T47D (cell line): ENCODE measurements around the gene KRT80.

Experiments used
- DNase-seq, 2 experiments: peaks; one replicate each; pipeline versions ENCODE4 v3.0.0 to v3.0.0-alpha.2; 2011 to 2012; ENCODE audit warnings: low read depth in 1 of 2, low spot score in 1 of 2
- JUND ChIP-seq: IDR thresholded peaks from 2 replicates; pipeline ENCODE4 v1.6.1; 2012; ENCODE audit warnings: low read depth
- in situ Hi-C: cut with HindIII; loops from 2 replicates; pipeline ENCODE4 v1.10.0; 2016; ENCODE audit warnings: low sequenced_read_pairs, low pct_unique_long_range_greater_than_20kb

The KRT80 gene

GRCh38 chr12:52233462-52234207 lies 41.8 kb upstream of the KRT80 start:
- peak in 1 of 2 experiments; percentile 12 for DNase-seq
- in situ Hi-C loops: no loop called here
- no peak for TF ChIP-seq JUND

- peak; percentile 35 to 67 for DNase-seq
Observed at GRCh38 chr12:52232674-52233461, 41.1 kb upstream of the KRT80 start, which contains the start of gene KRT7. Gene KRT7, plus strand, starts transcription at chr12:52233243. Its CDS starts 54 bp downstream, at chr12:52233297.

DNA sequence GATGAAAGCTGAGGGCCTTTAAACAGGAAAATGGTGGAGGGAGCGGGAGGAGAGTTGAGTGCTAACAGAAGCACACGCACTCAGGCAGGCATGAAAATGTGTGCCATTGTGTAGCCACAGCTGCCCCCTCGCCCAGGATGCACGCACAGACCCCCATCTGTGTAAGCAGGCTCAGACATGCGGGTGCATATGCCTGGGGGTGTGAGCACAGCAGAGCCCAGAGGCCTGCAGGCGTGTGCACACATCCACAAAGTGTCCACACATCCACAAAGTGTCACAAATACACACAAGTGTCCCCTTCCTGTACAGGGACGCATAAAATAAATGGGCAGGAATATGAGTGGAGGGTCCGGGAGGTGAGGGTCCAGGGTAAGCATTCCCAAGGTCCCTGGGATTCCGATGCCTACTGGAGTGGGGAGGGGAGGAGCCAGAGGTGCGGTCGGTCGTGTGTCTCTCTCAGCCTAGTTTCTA lies 40.4 kb upstream of the KRT80 start:
- in situ Hi-C loops: no loop called here
- no peak for TF ChIP-seq JUND
- peak in 1 of 2 experiments; percentile 0 for DNase-seq

More at GRCh38 chr12:52232674-52233461, 41.1 kb upstream of the KRT80 start, which contains the start of gene KRT7:
- in situ Hi-C loops: no loop called here
- TF ChIP-seq JUND: no peak

GRCh38 chr12:52231305-52232202 lies 39.7 kb upstream of the KRT80 start:
- peak in 1 of 2 experiments; percentile 74 for DNase-seq
- in situ Hi-C loops: no loop called here
- no peak for TF ChIP-seq JUND

DNA sequence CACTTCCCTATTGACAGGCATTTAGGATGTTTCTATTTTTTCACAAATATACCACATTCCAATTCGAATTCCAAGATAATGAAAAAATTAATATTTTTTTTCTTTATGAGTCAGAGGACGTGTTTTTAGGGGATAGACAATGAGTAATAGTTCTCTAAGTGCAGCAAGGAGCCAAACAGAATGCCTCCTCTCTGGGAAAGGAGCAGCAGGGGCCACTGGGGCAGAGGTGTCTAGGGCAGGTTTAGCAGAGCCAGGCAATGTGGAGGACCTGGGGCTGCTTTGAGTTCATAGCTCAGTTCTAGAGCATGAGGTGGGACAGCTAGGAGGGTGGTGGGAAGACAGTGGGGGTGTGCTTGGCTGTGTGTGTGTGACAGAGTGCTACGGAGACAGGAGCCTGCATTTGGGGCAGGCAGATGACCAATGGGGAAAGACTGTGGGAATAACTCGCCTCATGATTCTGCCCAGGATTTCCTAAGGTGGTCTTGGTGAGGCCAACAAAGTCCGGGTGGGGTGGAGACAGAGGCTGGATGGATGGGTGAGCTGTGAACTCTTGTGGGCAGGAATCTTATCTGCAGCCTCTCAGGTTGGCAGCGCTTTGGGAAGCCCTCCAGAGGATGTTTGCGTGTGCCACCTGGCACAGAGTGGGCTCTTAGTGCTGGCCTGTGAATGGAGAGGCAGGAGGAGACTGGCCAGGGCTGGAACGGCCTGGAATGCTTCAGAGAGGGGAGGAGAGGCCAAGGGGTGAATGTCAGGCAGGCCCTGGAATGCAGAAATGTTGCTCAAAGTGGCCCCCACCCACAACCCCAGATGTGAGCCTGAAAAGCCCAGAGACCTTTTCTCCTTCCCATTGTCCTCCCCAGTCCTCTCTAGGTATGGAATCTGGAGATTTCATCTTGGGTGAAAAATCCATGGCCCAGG lies 38.8 kb upstream of the KRT80 start:
- TF ChIP-seq JUND: no peak
- in situ Hi-C loops: no loop called here
- DNase-seq: peak in 1 of 2 experiments; percentile 57

- no peak for DNase-seq
- no peak for TF ChIP-seq JUND
- in situ Hi-C loops: no loop called here
Observed at GRCh38 chr12:52229836-52230343, 38.1 kb upstream of the KRT80 start.

DNA sequence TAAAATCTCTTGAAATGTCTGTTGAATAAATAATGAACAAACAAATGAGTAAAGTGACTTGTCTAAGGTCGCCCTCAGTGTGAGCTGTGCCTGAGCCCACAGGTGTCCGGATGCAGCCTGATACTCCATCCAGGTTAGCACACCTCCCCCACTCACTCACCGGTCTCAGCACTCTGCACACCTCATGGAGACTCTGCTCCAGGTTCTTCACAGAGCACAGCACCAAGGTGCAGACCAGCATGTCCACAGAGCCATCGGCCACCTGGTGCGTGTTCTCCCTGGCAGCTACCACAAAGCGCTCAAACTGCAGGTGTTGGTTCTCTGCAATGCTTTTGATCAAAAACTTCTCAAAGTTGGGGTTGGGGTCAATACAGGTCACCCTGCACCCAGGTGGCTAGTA lies 37.1 kb upstream of the KRT80 start:
- no peak for DNase-seq
- no peak for TF ChIP-seq JUND
- in situ Hi-C loops: no loop called here

DNA sequence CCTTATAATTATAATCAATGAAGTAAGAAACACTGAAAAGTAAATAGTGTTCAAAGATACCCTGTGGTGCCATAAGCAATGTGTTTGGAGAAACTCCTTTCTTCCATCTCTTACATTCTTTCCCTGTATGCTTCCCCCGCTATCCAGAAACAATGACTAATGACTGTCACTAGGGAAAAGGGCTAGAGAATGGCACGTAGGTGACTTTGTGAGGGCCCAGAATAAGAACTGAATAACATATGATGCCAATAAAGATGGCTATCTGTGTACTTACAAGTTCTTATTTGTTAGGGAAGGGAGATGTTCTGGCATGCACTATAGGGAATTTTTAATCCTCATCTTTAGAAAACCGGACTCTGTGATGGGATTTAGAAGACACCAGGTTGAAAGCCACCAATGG lies 36.6 kb upstream of the KRT80 start:
- in situ Hi-C loops: no loop called here
- peak in 1 of 2 experiments; percentile 65 for DNase-seq
- TF ChIP-seq JUND: no peak

DNA sequence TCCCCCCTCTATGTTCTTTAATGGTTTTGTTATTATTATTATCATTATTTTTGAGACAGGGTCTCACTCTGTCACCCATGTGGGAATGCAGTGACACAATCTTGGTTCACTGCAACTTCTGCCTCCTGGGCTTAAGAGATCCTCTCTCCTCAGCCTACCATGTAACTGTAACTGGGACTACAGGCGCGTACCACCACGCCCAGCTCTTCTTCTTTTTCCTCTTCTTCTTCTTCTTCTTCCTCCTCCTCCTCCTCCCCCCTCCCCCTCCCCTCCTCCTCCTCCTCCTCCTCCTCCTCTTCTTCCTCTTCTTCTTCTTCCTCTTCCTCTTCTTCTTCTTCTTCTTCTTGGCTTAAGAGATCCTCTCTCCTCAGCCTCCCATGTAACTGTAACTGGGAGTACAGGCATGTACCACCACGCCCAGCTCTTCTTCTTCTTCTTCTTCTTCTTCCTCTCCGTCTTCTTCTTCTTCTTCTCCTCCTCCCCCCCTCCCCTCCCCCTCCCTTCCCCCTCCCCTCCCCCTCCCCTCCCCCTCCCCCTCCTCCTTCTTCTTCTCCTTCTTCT lies 35.9 kb upstream of the KRT80 start:
- in situ Hi-C loops: no loop called here
- TF ChIP-seq JUND: no peak
- no peak for DNase-seq

- in situ Hi-C loops: no loop called here
- DNase-seq: no peak
- no peak for TF ChIP-seq JUND
Observed at GRCh38 chr12:52226446-52226845, 34.6 kb upstream of the KRT80 start.

- no peak for TF ChIP-seq JUND
- DNase-seq: no peak
- in situ Hi-C loops: no loop called here
Observed at GRCh38 chr12:52225752-52226151, 33.9 kb upstream of the KRT80 start.
